Psoas muscle (tissue), 8 donors: ENCODE measurements around the gene TIMP2. TPM values are rescaled to one million over a fixed set of nuclear protein-coding genes. Genes with fewer than 3 reads are reported as not detected.

Experiments used
- ATAC-seq, 4 donors: fragments of 200-7000 bp; cut with Tn5 transposase; one replicate each; pipeline ENCODE4 v1.9.1; 2020; ENCODE audit warnings: moderate library complexity in 3 of 4, mild to moderate bottlenecking in 2 of 4
- DNase-seq, 2 donors: peaks; one replicate each; pipeline ENCODE4 v3.0.0-alpha.2; 2020
- H3K27ac ChIP-seq: fragments of 200-600 bp; one replicate; pipeline ENCODE4 v1.8.0; 2022
- H3K27me3 ChIP-seq, 3 donors: fragments of 200-600 bp in 1 of 3; one replicate each; pipeline versions ENCODE4 v1.6.1 to v1.8.0; 2013 to 2022; ENCODE audit warnings: low read length in 2 of 3, mild to moderate bottlenecking in 2 of 3, moderate library complexity in 1 of 3; ENCODE audit not compliant: insufficient read depth in 3 of 3
- H3K36me3 ChIP-seq, 2 donors: fragments of 200-600 bp in 1 of 2; one replicate each; pipeline versions ENCODE4 v1.6.1 to v1.8.0; 2013 to 2022; ENCODE audit warnings: low read depth in 1 of 2, mild to moderate bottlenecking in 1 of 2, moderate library complexity in 1 of 2; ENCODE audit not compliant: insufficient read depth in 1 of 2
- H3K4me1 ChIP-seq: fragments of 200-600 bp; one replicate; pipeline ENCODE4 v1.8.0; 2022
- H3K4me3 ChIP-seq: fragments of 200-600 bp; one replicate; pipeline ENCODE4 v1.8.0; 2022; ENCODE audit warnings: mild to moderate bottlenecking
- H3K9me3 ChIP-seq: fragments of 200-600 bp; one replicate; pipeline ENCODE4 v1.8.0; 2022
- CTCF ChIP-seq: fragments of 200-600 bp; IDR thresholded peaks from one replicate; pipeline ENCODE4 v1.8.0; 2022; ENCODE audit warnings: antibody characterized with exemption
- WGBS, 3 donors: extraction: QIAGEN DNeasy Blood & Tissue Kit; methylation state at CpG; one replicate each; pipeline versions ENCODE4 v1.1.6 to v1.1.7; 2013; 5-methylcytosine and 5-hydroxymethylcytosine counted together
- intact Hi-C, 2 donors: fragments of 100-400 bp; cut with DNase I; formaldehyde crosslinking; loops; one replicate each; pipeline versions ENCODE4 v1.11.0 to v1.14.2; 2022
- polyA plus RNA-seq, 3 donors: library from polyadenylated mRNA; stranded (reverse); fragments of 200-250 nt; gene quantifications; one replicate each; pipeline ENCODE4 v1.2.3, GENCODE V29; 2013
- total RNA-seq, 4 donors: library from RNA; stranded (reverse); fragmentation: NEBNext Ultra II Directional in 2 of 4; extraction: Animal tissue kit (Norgen Biotek cat#: 25700) in 2 of 4; gene quantifications; one replicate each; pipeline versions ENCODE4 v1.2.1 to v1.2.4, GENCODE V29; 2021 to 2023
- donor health status: healthy with polysubstance abuse.
- donor health status: DM: no; HTN: no; CAD: no; lungs with moderate emphysema.
- donor health status: Bipolar disorder and iron deficiency.
- donor health status: healthy.
- donor health status: DM: yes; HTN: yes; CAD: no.
- donor health status: DM: no; HTN: no; CAD: no.
- donor health status: DM: no; HTN: no; CAD: no.
- donor health status: DM: yes; HTN: yes; CAD: no.

The TIMP2 gene
- total and polyA plus RNA-seq, 7 donors = 10.3 to 53.6 (median 18.5) TPM

- intact Hi-C loops = no loop called here
- no peak overlapping the region for H3K27ac ChIP-seq
- no peak for DNase-seq
- no peaks in the 10 kb centered on the region for H3K27me3 ChIP-seq
- peaks cover 14% of the 10 kb centered on the region for H3K9me3 ChIP-seq
- 89 to 93% (median 92%) methylated on average over 10 of the region's 10 CpGs for WGBS, 3 donors
- no peak for TF ChIP-seq CTCF
- no peak for ATAC-seq
- H3K4me3 ChIP-seq = no peak overlapping the region
- no peaks in the 10 kb centered on the region for H3K36me3 ChIP-seq
- H3K4me1 ChIP-seq = no peaks in the 10 kb centered on the region
Observed at GRCh38 chr17:78952706-78953105, 27.5 kb upstream of the TIMP2 start.

DNA sequence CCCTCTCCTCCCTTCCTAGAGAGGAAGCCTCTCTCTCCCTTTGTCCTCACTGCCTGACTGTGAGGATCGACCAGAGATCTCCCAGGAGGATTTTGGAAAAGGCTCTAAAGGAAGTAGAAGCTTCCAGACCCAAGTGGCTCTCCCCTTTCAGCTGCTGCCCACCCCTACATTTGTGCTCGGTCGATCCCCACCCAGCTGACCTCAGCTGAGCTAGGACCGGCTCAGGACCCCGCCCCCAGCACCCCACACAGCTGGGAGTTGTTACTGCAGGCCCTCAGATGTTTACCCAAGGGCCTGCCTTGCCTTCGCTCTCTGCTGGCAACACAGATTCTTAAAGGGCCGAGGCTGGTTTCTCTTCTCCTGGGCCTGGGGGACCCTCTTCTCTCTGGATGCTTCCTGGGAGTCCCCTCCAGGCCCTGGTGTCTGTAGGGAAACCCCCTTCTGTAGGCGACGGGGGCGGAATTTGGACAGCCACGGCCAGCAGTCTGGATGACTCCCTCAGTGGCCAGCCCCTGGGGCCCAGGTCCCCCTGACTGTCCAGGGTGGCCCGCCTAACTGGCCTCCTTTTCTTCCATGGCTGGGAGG is 26.9 kb upstream of the TIMP2 start:
- TF ChIP-seq CTCF = no peak
- Histone ChIP-seq H3K9me3 (peaks cover 14% of the 10 kb centered on the region), H3K36me3 (no peaks in the 10 kb centered on the region), H3K27me3 (no peaks in the 10 kb centered on the region), H3K4me1 (no peaks in the 10 kb centered on the region), H3K4me3 (no peak overlapping the region), H3K27ac (no peak overlapping the region)
- intact Hi-C loops = no loop called here
- no peak for DNase-seq
- WGBS, 3 donors = 45 to 66% (median 59%) methylated on average over 11 to 12 of the region's 12 CpGs
- ATAC-seq = peak in 1 of 4 donors; percentile 38

DNA sequence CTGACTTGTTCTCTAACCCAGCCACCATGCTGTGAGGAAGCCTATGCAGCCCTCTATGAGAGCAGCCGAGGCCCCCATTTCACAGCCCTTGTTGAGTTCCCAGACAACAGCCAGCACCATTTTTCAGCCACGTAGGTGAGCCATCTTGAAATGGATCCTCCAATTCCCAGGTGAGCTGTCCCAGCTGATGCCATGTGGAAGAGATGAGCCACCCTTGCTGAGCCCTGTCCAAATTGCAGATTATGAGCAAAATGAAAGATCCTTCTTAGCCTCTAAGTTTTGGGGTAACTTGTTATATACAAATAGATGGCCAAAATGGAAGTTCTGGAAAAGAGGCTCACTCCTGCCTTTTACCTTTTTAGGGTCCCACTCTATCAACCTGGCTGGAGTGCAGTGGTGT is 25.7 kb upstream of the TIMP2 start:
- no peak for TF ChIP-seq CTCF
- WGBS, 3 donors = 86 to 96% (median 92%) methylated on average over 2 of the region's 2 CpGs
- H3K9me3 ChIP-seq = peaks cover 14% of the 10 kb centered on the region
- H3K4me3 ChIP-seq = no peak overlapping the region
- intact Hi-C loops = no loop called here
- H3K36me3 ChIP-seq = no peaks in the 10 kb centered on the region
- H3K4me1 ChIP-seq = no peaks in the 10 kb centered on the region
- DNase-seq (no peak), ATAC-seq (no peak)
- no peaks in the 10 kb centered on the region for H3K27me3 ChIP-seq
- H3K27ac ChIP-seq = no peak overlapping the region

GRCh38 chr17:78947235-78948149 is 22.3 kb upstream of the TIMP2 start:
- ATAC-seq = no peak
- H3K27ac ChIP-seq = no peak overlapping the region
- no peak for DNase-seq
- H3K27me3 ChIP-seq = peaks cover 0 to 10% (median 0%) of the 10 kb centered on the region in 3 donors
- peaks cover 14% of the 10 kb centered on the region for H3K9me3 ChIP-seq
- no peaks in the 10 kb centered on the region for H3K36me3 ChIP-seq
- intact Hi-C loops = no loop called here
- H3K4me3 ChIP-seq = no peak overlapping the region
- 80 to 88% (median 84%) methylated on average over 18 of the region's 18 CpGs for WGBS, 3 donors
- no peaks in the 10 kb centered on the region for H3K4me1 ChIP-seq
- TF ChIP-seq CTCF = no peak
